K562 (cell line): Measurements from ENCODE around the gene USP15. TPM values are rescaled to one million over a fixed set of nuclear protein-coding genes. Genes with fewer than 3 reads are reported as not detected.

ENCODE experiments used
- CXXC5 ChIP-seq: fragments of 250-450 bp; sonication (Bioruptor Pico); IDR thresholded peaks from 2 replicates; pipeline ENCODE4 v1.8.0; 2022; ENCODE audit warnings: inconsistent platforms, mild to moderate bottlenecking, moderate library complexity
- HMGN3 ChIP-seq: IDR thresholded peaks from 2 replicates; pipeline ENCODE4 v1.6.1; 2011; ENCODE audit warnings: borderline replicate concordance, low read depth, mild to moderate bottlenecking, mixed read lengths, low read length; ENCODE audit not compliant: insufficient read length; ENCODE audit errors: extremely low read depth
- KAT2B ChIP-seq: IDR thresholded peaks from one replicate; pipeline ENCODE4 v1.6.1; 2012; ENCODE audit warnings: low read depth, mild to moderate bottlenecking, control low read depth, inconsistent platforms, low read length, moderate library complexity
- STAG1 ChIP-seq: sonication (generic); formaldehyde crosslinking; IDR thresholded peaks from 2 replicates; pipeline ENCODE4 v1.5.0; 2020; ENCODE audit warnings: missing genetic modification reagents, borderline replicate concordance
- ZNF134 ChIP-seq: fragments of 250-450 bp; sonication (Bioruptor Pico); conservative IDR thresholded peaks from 2 replicates; pipeline ENCODE4 v1.4.0; 2020
- polyA plus RNA-seq, 8 experiments: library from polyadenylated mRNA; depleted of rRNA in 4 of 8; stranded (reverse) in 5 of 8; unstranded in 3 of 8; fragments of >200 nt; fragmentation: Nextera tagmentation in 2 of 8; fragmentation: Illumina TruSeq in 1 of 8; extraction: Ambion mirVana in 2 of 8; extraction: Trizol in 1 of 8; gene quantifications; 2 replicates each; pipeline versions ENCODE4 v1.2.1 to v1.2.3, GENCODE V29; 2011 to 2014; ENCODE audit warnings: inconsistent platforms in 1 of 8, missing spikeins in 1 of 8
- total RNA-seq, 7 experiments: library from RNA; depleted of rRNA in 6 of 7; stranded (reverse); fragments of >200 nt in 6 of 7; fragmentation: Illumina TruSeq in 2 of 7; extraction: Trizol in 2 of 7; gene quantifications; 2 replicates each; pipeline versions ENCODE4 v1.2.1 to v1.2.3, GENCODE V29; 2011 to 2021; ENCODE audit warnings: low replicate concordance in 1 of 7
- TF ChIP-seq, protein P1 (sequence below), 2 experiments: fragments of 450-650 bp in 1 of 2; sonication (generic) in 1 of 2; formaldehyde crosslinking in 1 of 2; IDR thresholded peaks; 2 replicates each; pipeline versions ENCODE4 v1.7.1 to v1.9.0; 2016 to 2022; ENCODE audit warnings: inconsistent platforms in 1 of 2, mild to moderate bottlenecking in 1 of 2, missing genetic modification reagents in 1 of 2
- TF ChIP-seq, protein P2 (sequence below): fragments of 450-650 bp; IDR thresholded peaks from 2 replicates; pipeline ENCODE4 v1.6.1; 2016; ENCODE audit warnings: borderline replicate concordance
- TF ChIP-seq, protein P3 (sequence below): fragments of 250-450 bp; sonication (Bioruptor Pico); IDR thresholded peaks from 2 replicates; pipeline ENCODE4 v1.5.0; 2021
- TF ChIP-seq, protein P4 (sequence below), 2 experiments: fragments of 450-650 bp; IDR thresholded peaks; 2 replicates each; pipeline ENCODE4 v1.6.1; 2018; ENCODE audit warnings: mild to moderate bottlenecking in 2 of 2, low read depth in 1 of 2; ENCODE audit not compliant: partially characterized antibody in 2 of 2
- TF ChIP-seq, protein P5 (sequence below): sonication (generic); formaldehyde crosslinking; IDR thresholded peaks from 2 replicates; pipeline ENCODE4 v1.8.0; 2022; ENCODE audit warnings: missing genetic modification reagents, mild to moderate bottlenecking, moderate library complexity, borderline replicate concordance

The USP15 gene
- total and polyA plus RNA-seq, 9 of the 15 experiments (the other 6 are each of a cell fraction or from before 2014, with no cell fraction given), result 140 to 272 (median 182) TPM

DNA sequence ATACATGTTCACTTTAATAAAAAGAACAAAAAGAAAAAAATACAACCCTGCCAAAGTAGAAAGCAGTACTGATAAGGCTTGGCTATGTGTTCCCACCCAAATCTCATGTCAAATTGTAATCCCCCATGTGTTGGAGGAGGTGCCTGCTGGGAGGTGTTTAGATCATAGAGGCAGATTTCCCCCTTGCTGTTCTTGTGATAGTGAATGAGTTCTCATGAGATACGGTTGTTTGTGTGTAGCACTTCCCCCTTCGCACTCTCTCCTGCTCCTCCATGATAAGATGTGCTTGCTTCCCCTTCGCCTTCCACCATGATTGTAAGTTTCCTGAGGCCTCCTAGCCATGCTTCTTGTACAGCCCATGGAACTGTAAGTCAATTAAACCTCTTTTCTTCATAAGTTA is 59.9 kb downstream of the USP15 start (continued):
- TF ChIP-seq, protein P1, sequence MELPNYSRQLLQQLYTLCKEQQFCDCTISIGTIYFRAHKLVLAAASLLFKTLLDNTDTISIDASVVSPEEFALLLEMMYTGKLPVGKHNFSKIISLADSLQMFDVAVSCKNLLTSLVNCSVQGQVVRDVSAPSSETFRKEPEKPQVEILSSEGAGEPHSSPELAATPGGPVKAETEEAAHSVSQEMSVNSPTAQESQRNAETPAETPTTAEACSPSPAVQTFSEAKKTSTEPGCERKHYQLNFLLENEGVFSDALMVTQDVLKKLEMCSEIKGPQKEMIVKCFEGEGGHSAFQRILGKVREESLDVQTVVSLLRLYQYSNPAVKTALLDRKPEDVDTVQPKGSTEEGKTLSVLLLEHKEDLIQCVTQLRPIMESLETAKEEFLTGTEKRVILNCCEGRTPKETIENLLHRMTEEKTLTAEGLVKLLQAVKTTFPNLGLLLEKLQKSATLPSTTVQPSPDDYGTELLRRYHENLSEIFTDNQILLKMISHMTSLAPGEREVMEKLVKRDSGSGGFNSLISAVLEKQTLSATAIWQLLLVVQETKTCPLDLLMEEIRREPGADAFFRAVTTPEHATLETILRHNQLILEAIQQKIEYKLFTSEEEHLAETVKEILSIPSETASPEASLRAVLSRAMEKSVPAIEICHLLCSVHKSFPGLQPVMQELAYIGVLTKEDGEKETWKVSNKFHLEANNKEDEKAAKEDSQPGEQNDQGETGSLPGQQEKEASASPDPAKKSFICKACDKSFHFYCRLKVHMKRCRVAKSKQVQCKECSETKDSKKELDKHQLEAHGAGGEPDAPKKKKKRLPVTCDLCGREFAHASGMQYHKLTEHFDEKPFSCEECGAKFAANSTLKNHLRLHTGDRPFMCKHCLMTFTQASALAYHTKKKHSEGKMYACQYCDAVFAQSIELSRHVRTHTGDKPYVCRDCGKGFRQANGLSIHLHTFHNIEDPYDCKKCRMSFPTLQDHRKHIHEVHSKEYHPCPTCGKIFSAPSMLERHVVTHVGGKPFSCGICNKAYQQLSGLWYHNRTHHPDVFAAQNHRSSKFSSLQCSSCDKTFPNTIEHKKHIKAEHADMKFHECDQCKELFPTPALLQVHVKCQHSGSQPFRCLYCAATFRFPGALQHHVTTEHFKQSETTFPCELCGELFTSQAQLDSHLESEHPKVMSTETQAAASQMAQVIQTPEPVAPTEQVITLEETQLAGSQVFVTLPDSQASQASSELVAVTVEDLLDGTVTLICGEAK (IDR thresholded peaks at IDR 0.05), result no peak
- TF ChIP-seq, protein P1 (CRISPR knock-in tag; IDR thresholded peaks at IDR 0.05), result no peak
- TF ChIP-seq, protein P2, sequence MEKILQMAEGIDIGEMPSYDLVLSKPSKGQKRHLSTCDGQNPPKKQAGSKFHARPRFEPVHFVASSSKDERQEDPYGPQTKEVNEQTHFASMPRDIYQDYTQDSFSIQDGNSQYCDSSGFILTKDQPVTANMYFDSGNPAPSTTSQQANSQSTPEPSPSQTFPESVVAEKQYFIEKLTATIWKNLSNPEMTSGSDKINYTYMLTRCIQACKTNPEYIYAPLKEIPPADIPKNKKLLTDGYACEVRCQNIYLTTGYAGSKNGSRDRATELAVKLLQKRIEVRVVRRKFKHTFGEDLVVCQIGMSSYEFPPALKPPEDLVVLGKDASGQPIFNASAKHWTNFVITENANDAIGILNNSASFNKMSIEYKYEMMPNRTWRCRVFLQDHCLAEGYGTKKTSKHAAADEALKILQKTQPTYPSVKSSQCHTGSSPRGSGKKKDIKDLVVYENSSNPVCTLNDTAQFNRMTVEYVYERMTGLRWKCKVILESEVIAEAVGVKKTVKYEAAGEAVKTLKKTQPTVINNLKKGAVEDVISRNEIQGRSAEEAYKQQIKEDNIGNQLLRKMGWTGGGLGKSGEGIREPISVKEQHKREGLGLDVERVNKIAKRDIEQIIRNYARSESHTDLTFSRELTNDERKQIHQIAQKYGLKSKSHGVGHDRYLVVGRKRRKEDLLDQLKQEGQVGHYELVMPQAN, result no peak
- no peak for TF ChIP-seq HMGN3
- TF ChIP-seq STAG1 (CRISPR knock-in tag), result no peak
- TF ChIP-seq, protein P3, sequence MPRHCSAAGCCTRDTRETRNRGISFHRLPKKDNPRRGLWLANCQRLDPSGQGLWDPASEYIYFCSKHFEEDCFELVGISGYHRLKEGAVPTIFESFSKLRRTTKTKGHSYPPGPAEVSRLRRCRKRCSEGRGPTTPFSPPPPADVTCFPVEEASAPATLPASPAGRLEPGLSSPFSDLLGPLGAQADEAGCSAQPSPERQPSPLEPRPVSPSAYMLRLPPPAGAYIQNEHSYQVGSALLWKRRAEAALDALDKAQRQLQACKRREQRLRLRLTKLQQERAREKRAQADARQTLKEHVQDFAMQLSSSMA, result no peak
- TF ChIP-seq, protein P4, sequence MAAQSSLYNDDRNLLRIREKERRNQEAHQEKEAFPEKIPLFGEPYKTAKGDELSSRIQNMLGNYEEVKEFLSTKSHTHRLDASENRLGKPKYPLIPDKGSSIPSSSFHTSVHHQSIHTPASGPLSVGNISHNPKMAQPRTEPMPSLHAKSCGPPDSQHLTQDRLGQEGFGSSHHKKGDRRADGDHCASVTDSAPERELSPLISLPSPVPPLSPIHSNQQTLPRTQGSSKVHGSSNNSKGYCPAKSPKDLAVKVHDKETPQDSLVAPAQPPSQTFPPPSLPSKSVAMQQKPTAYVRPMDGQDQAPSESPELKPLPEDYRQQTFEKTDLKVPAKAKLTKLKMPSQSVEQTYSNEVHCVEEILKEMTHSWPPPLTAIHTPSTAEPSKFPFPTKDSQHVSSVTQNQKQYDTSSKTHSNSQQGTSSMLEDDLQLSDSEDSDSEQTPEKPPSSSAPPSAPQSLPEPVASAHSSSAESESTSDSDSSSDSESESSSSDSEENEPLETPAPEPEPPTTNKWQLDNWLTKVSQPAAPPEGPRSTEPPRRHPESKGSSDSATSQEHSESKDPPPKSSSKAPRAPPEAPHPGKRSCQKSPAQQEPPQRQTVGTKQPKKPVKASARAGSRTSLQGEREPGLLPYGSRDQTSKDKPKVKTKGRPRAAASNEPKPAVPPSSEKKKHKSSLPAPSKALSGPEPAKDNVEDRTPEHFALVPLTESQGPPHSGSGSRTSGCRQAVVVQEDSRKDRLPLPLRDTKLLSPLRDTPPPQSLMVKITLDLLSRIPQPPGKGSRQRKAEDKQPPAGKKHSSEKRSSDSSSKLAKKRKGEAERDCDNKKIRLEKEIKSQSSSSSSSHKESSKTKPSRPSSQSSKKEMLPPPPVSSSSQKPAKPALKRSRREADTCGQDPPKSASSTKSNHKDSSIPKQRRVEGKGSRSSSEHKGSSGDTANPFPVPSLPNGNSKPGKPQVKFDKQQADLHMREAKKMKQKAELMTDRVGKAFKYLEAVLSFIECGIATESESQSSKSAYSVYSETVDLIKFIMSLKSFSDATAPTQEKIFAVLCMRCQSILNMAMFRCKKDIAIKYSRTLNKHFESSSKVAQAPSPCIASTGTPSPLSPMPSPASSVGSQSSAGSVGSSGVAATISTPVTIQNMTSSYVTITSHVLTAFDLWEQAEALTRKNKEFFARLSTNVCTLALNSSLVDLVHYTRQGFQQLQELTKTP (IDR thresholded peaks at IDR 0.05; ENCODE audit: low read depth in 1 of 2, partially characterized antibody in 2 of 2), result peak in 1 of 2 experiments; percentile 19
- TF ChIP-seq ZNF134 (CRISPR knock-in tag), result no peak
- no peak for TF ChIP-seq CXXC5 (CRISPR knock-in tag)
- TF ChIP-seq, protein P5, sequence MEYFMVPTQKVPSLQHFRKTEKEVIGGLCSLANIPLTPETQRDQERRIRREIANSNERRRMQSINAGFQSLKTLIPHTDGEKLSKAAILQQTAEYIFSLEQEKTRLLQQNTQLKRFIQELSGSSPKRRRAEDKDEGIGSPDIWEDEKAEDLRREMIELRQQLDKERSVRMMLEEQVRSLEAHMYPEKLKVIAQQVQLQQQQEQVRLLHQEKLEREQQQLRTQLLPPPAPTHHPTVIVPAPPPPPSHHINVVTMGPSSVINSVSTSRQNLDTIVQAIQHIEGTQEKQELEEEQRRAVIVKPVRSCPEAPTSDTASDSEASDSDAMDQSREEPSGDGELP (CRISPR knock-in tag), result no peak
- TF ChIP-seq KAT2B, result no peak
